ENCODE data around the gene CTSE.

CTSE gene

DNA sequence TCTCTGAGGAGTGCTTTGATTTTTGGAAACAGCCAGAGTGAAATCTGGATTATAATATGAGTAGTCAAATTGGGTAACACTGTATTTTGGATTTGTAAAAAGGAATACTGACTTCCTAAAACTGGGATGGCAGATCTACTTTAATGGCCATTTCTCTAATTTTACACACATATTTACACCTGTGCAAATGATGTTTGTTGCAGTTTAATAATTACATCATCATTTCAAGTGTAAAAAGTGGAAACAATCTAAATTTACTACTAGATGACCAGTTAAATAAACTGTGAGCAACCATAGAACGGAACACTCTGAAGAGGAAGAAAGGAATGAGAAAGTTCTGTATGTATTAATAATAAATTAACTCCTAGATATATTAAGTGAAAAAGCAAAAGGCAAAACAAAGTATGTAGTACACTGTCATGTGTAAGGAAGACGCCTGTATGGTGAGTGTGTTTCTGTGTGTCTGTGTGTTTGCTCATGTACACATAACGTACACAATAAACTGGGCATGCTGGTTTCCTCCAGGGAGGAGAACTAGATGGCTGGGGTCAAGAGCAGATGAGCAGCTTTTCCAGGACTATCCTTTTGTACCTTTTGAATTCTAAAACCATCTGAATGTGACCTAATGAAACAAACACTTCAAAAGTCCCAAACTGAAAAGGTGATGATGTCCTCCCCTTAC is 26.4 kb upstream of the CTSE start:
- DNase-seq, result no peak

- no peak for DNase-seq
Observed at GRCh38 chr1:206049293-206049692, 25.6 kb upstream of the CTSE start.

DNA sequence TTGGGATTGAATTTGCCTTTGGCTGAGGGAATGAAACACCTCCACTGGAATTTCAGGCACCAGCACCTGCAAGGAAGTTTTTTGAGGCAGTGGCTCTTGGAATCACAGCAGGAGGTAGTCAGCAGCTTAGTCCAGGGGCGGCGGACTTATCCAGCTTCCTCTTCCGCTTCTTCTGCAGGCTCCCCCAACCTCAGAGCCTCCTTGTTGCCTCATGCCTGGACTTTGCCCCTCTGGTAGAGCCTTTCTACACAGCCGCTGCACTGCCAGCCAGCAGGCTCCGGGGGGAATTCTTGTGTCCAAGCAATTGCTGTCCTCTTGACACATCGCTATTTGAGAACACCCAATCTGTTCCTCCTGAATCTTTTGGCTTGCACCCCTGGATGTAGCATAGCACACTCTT is 24.9 kb upstream of the CTSE start:
- no peak for DNase-seq

GRCh38 chr1:206047271-206047670 is 23.6 kb upstream of the CTSE start:
- DNase-seq, result no peak

GRCh38 chr1:206041640-206042039 is 17.9 kb upstream of the CTSE start:
- no peak for DNase-seq

GRCh38 chr1:206040328-206040727 is 16.6 kb upstream of the CTSE start:
- DNase-seq, result no peak

DNA sequence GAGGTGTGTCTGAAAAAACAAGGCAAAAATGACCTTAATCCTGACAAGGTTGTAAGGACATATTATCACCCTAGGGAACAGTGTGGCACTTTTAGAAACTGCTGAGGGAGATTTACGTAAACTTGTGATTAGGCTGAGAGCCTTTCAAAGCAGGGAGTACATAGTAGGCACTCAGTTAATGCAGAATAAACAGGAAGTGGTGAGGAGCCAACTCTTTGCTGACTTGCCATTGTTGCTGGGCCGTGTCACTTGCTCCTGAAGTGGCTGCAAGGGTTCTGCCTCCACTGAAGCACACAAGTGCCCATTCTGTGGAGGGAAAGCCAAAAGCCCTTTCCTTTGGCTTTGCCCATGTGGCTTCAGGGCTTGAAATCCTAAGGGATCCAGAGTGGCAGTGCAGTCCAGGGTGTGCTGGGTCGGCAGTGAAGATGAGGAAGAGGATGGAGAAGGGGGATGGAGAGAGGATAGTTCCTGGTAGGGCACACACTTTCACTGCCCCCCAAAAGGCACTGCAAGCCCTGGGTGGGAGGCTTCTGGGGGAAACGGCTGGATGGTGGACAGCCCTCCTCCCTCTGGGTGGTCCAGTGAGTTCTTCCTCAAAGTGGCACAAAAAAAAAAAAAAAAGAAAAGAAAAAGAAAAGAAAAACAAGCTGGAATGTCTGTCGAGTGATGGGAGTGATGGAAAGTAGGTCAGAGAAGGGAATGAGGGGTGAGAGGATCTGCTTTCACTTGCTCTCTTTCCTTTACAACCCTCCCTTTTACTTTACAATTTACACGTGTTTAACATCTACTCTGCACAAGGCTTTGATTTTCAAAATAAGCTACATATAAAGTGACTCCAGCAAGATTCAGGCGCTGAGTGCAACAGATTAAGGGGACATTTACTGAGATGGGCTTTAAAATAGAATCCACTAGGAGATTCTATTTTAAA is 15.6 kb upstream of the CTSE start:
- no peak for DNase-seq

- no peak for DNase-seq
Observed at GRCh38 chr1:206037581-206037980, 13.9 kb upstream of the CTSE start.

GRCh38 chr1:206036663-206037455 is 13.2 kb upstream of the CTSE start:
- no peak for DNase-seq

DNA sequence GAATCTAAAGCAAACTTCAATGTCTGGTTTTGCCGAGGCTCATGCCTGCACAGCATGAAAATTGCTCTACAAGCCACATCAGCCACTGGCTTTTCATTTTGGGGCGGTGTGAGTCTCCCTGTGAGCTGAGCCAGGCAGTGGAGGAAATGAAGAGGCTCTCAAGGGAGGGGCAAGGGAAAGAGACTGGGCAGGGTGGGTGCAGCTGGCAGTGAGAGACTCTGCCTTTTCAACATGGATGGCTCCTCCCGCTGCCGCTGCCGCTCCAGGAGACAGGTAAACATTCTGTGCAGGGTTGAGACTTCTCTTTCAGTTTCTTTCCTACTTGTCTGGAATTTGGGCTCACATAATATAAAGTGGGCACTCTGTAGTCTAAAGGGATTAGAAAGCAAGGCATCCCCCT is 11.3 kb upstream of the CTSE start:
- no peak for DNase-seq

DNA sequence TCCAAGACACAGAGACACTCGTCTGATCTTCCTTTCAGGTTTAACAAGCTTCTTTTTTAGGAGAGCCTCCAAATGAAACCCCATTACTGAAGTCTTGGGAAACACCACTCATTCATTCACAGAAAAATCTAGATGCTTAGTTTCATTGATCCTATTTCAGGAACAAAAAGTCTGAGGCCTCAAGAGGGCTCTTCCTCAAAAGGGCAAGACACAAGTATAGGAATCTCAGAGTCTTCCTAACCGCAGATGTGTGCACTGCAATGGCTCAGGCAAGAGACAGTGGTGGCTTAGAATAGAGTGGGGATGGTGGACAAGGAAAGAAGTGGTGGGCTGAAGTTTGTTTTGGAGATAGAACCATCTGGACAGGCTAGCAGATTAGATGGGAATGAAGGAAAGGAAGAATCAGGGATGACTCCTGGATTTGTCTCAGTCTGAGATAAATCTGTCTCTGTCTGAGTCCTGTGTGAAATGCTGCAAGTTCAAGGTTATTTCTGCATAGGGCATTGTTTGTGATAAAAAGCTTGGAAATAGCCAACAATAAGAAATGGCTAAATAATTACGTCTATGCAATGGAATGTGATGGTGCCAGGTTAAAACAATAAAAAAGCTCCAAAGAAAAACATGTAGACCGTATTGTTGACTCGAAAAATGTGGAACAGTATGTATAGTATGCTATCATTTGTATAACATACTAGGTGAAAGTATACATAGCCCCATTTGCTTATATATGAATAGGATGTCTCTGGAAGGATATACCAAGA is 8.9 kb upstream of the CTSE start:
- DNase-seq, result no peak

DNA sequence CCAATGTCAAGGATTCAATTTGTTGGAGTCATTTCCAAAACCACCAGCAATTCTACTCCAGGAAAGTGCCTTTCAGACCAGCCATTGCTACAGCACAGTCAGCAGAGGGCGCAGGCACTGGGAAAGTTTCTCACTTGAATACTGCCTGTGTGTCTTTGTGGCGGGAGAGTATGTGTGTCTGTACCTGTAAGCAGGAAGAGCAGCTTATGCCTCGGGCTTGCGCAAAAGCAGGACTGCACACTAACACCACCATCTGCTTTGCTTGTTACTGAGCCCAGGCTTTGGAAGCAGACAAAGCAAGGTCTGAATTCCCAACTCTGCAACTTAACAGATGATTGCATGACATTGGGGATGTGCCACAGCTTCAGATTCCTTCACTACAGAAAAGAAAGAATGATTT is 7.0 kb upstream of the CTSE start:
- DNase-seq, result peak; percentile 31 to 37

GRCh38 chr1:206030191-206030590 is 6.5 kb upstream of the CTSE start:
- DNase-seq, result no peak

- no peak for DNase-seq
Observed at GRCh38 chr1:206029484-206029883, 5.8 kb upstream of the CTSE start.

DNA sequence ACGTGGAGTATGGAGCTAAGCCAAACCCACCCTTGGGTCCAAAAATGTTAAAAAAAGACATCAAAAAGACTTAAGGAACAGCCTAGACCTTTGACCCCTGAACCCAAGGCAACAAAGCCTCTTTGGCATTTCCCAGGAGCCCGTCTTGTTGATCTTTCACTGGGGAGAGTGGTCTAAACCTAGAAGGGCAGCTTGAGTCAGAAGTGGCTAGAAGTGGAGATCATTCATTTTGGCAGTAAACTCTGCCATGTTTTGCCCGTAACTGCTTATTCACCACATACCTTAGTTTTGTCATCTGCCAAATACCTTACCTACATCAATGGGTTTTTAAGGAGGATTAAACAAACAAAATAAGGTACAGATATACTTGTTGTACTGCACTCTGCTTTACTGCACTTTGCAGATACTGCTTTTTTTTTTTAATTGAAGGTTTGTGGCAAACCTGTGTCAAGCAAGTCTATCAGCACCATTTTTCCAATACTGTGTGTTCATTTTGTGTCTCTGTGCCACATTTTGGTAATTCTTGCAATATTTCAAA is 1.7 kb upstream of the CTSE start:
- no peak for DNase-seq

GRCh38 chr1:206022766-206023165 is 929 bp downstream of the CTSE start:
- no peak for DNase-seq

GRCh38 chr1:206021626-206022365 is 1.9 kb downstream of the CTSE start:
- DNase-seq, result no peak

DNA sequence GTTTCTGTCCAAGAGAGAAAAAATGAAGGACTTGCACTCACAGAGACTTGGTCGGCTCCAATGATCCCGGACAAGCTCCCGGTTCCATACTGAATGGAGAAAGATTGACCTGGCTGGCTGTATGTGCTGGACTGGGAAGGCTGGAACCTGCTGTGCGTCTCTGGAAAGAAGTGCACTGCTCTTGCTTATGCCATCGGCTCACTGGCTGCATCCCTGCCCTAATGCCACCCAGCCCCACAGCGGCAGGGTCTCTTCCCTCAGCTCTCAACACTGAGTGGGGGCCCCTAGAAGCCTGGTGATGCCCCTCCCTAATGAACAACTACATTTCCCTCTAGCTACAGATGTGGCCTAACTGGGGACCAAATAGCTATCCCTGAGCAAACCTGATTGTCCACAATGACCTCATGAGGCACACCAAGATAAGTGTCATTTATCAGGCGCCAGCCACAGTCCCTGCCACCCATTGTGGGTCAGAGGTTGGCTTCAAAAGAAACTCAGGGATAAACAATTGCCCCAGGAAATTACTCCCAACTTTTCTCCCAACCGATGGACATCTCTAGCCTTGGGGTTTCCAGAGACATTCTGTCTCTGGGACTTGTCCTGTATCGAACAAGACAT is 2.6 kb downstream of the CTSE start:
- DNase-seq, result no peak

- DNase-seq, result no peak
Observed at GRCh38 chr1:206020393-206021007, 3.2 kb downstream of the CTSE start.

DNA sequence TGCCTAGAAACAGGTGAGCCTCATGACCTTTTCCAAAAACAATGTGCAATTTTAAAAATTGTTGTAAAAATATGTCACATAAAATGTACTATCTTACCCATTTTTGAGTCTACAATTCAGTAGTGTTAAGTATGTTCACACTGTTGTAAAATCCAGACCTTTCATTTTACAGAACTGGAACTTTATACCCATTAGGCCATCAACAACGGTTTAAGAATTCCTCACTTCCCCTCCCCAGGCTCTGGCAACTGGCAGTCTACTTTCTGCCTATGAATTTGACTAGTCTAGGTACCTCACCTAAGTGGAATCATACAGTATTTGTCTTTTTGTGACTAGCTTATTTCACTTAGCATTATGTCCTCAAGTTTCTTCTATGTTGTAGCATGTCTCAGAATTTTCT is 8.6 kb downstream of the CTSE start:
- no peak for DNase-seq

GRCh38 chr1:206014601-206015000 is 9.1 kb downstream of the CTSE start:
- no peak for DNase-seq
